H1 (cell line): ENCODE measurements around the gene FAM221B. TPM values are rescaled to one million over a fixed set of nuclear protein-coding genes. Genes with fewer than 3 reads are reported as not detected.

Experiments
- CTCF ChIA-PET: fragments of 300-600 bp; sonication (Branson Sonifier 250); formaldehyde crosslinking; loops from one replicate; lab custom pipeline; 2021; ENCODE audit not compliant: partially characterized antibody; lab: Charles Lee
- POLR2A ChIA-PET: fragments of 300-600 bp; sonication (Branson Sonifier 250); formaldehyde crosslinking; loops from one replicate; lab custom pipeline; 2021; ENCODE audit warnings: inconsistent platforms; ENCODE audit not compliant: partially characterized antibody; lab: Charles Lee
- DNase-seq, 2 experiments: peaks; one replicate each; pipeline versions ENCODE4 v3.0.0 to v3.0.0-alpha.2; 2010 to 2022; ENCODE audit warnings: low spot score in 2 of 2, low read depth in 1 of 2, mixed read lengths in 1 of 2
- FAIRE-seq: peaks from 2 replicates; lab custom pipeline; 2011; peaks lifted over from hg19 to GRCh38; lab: Jason Lieb, UNC
- H2AFZ ChIP-seq: 2 replicates; pipeline ENCODE4 v1.8.1; 2012; ENCODE audit warnings: low read length, inconsistent platforms
- H2AK5ac ChIP-seq: 2 replicates; pipeline ENCODE4 v1.6.1; 2013; ENCODE audit warnings: low read depth, low read length
- H2BK120ac ChIP-seq: replicated peaks from 2 replicates; pipeline ENCODE3; 2013; ENCODE audit warnings: low read depth, low read length, inconsistent platforms
- H2BK12ac ChIP-seq: 2 replicates; pipeline ENCODE4 v1.6.1; 2013; ENCODE audit warnings: low read depth, low read length
- H2BK15ac ChIP-seq: 2 replicates; pipeline ENCODE4 v1.6.1; 2013; ENCODE audit warnings: low read length
- H2BK20ac ChIP-seq: 2 replicates; pipeline ENCODE4 v1.6.1; 2013; ENCODE audit warnings: low read length
- H2BK5ac ChIP-seq: 2 replicates; pipeline ENCODE4 v1.6.1; 2013; ENCODE audit warnings: low read depth, low read length
- H3K14ac ChIP-seq: 2 replicates; pipeline ENCODE4 v1.6.1; 2013; ENCODE audit warnings: inconsistent platforms; ENCODE audit not compliant: insufficient read length
- H3K18ac ChIP-seq: 2 replicates; pipeline ENCODE4 v1.6.1; 2013; ENCODE audit warnings: low read length; ENCODE audit errors: extremely low read depth
- H3K23ac ChIP-seq: 2 replicates; pipeline ENCODE4 v1.6.1; 2013; ENCODE audit warnings: inconsistent platforms; ENCODE audit not compliant: insufficient read length
- H3K23me2 ChIP-seq: 2 replicates; pipeline ENCODE4 v1.6.1; 2013; ENCODE audit warnings: low read depth, low read length
- H3K27ac ChIP-seq: 2 replicates; pipeline ENCODE4 v1.6.1; 2011; ENCODE audit warnings: low read depth, low read length, inconsistent platforms
- H3K27me3 ChIP-seq, 4 experiments: replicated peaks in 1 of 4; 1 replicate in 1 of 4; 2 replicates in 3 of 4; pipeline versions ENCODE4 v1.6.1 to v1.8.1; 2011 to 2013; ENCODE audit warnings: low read length in 3 of 4, mild to moderate bottlenecking in 3 of 4, inconsistent platforms in 2 of 4, mixed read lengths in 2 of 4, moderate library complexity in 1 of 4; ENCODE audit not compliant: control insufficient read depth in 3 of 4, insufficient read depth in 3 of 4; ENCODE audit errors: extremely low read depth in 1 of 4
- H3K36me3 ChIP-seq, 4 experiments: 2 replicates each; pipeline versions ENCODE4 v1.6.1 to v1.8.1; 2011 to 2013; ENCODE audit warnings: mild to moderate bottlenecking in 4 of 4, low read length in 3 of 4, moderate library complexity in 2 of 4, control low read depth in 1 of 4, inconsistent platforms in 1 of 4; ENCODE audit not compliant: insufficient read depth in 4 of 4, control insufficient read depth in 2 of 4
- H3K4ac ChIP-seq: replicated peaks from 2 replicates; pipeline ENCODE3; 2013; ENCODE audit warnings: low read length, low read depth, mixed read lengths, inconsistent platforms; ENCODE audit not compliant: insufficient read length
- H3K4me1 ChIP-seq, 4 experiments: replicated peaks in 1 of 4; 1 replicate in 1 of 4; 2 replicates in 3 of 4; pipeline versions ENCODE4 v1.6.1 to v1.8.1; 2011 to 2013; ENCODE audit warnings: low read length in 3 of 4, inconsistent platforms in 2 of 4, mixed read lengths in 1 of 4; ENCODE audit not compliant: insufficient read depth in 4 of 4, control insufficient read depth in 3 of 4
- H3K4me2 ChIP-seq, 2 experiments: 2 replicates each; pipeline versions ENCODE4 v1.6.1 to v1.8.1; 2011 to 2013; ENCODE audit warnings: low read depth in 2 of 2, low read length in 2 of 2, control low read depth in 1 of 2, inconsistent platforms in 1 of 2, mild to moderate bottlenecking in 1 of 2; ENCODE audit not compliant: insufficient read depth in 1 of 2
- H3K4me3 ChIP-seq, 4 experiments: fragments of 200-600, 300-600 bp in 1 of 4; sonication (generic), shearing (Covaris generic), sonication (Bioruptor Twin) in 1 of 4; 2 replicates each; pipeline versions ENCODE4 v1.5.1 to v1.8.1; 2011 to 2016; ENCODE audit warnings: low read length in 4 of 4, low read depth in 3 of 4, control low read depth in 2 of 4, inconsistent platforms in 2 of 4, mild to moderate bottlenecking in 2 of 4, mixed read lengths in 1 of 4, moderate library complexity in 1 of 4; ENCODE audit not compliant: insufficient read depth in 2 of 4; ENCODE audit errors: extremely low read depth in 1 of 4
- H3K56ac ChIP-seq: replicated peaks from 2 replicates; pipeline ENCODE3; 2013; ENCODE audit warnings: low read depth, mild to moderate bottlenecking, mixed read lengths, low read length, inconsistent platforms; ENCODE audit not compliant: insufficient read length
- H3K79me1 ChIP-seq: 2 replicates; pipeline ENCODE4 v1.6.1; 2013; ENCODE audit warnings: low read depth, low read length, control low read depth
- H3K79me2 ChIP-seq, 2 experiments: 2 replicates each; pipeline versions ENCODE4 v1.6.1 to v1.8.1; 2012 to 2013; ENCODE audit warnings: low read length in 2 of 2, mild to moderate bottlenecking in 2 of 2, inconsistent platforms in 1 of 2; ENCODE audit not compliant: insufficient read depth in 2 of 2, control insufficient read depth in 1 of 2
- H3K9ac ChIP-seq, 4 experiments: replicated peaks in 1 of 4; 1 replicate in 1 of 4; 2 replicates in 3 of 4; pipeline versions ENCODE4 v1.6.1 to v1.8.1; 2011 to 2013; ENCODE audit warnings: low read depth in 3 of 4, low read length in 3 of 4, control low read depth in 2 of 4, mild to moderate bottlenecking in 2 of 4, moderate library complexity in 2 of 4, inconsistent platforms in 1 of 4; ENCODE audit errors: extremely low read depth in 1 of 4
- H3K9me3 ChIP-seq, 2 experiments: 2 replicates each; pipeline versions ENCODE4 v1.6.1 to v1.8.1; 2012 to 2013; ENCODE audit warnings: mild to moderate bottlenecking in 2 of 2, moderate library complexity in 2 of 2, control low read depth in 1 of 2, inconsistent platforms in 1 of 2, low read depth in 1 of 2, low read length in 1 of 2, mixed read lengths in 1 of 2; ENCODE audit not compliant: insufficient read depth in 2 of 2
- H4K20me1 ChIP-seq, 2 experiments: replicated peaks in 1 of 2; 2 replicates each; pipeline versions ENCODE3 to v1.8.1; 2011 to 2013; ENCODE audit warnings: inconsistent platforms in 2 of 2, low read length in 2 of 2, mild to moderate bottlenecking in 1 of 2; ENCODE audit not compliant: insufficient read depth in 2 of 2, control insufficient read depth in 1 of 2
- H4K5ac ChIP-seq: 2 replicates; pipeline ENCODE4 v1.6.1; 2013; ENCODE audit warnings: low read length, low read depth, mixed read lengths, inconsistent platforms; ENCODE audit not compliant: insufficient read length
- H4K8ac ChIP-seq: 2 replicates; pipeline ENCODE4 v1.8.0; 2013; ENCODE audit warnings: mild to moderate bottlenecking, moderate library complexity, low read length, inconsistent platforms; ENCODE audit not compliant: insufficient read depth; ENCODE audit errors: extremely low read depth
- H4K91ac ChIP-seq: replicated peaks from 2 replicates; pipeline ENCODE3; 2013; ENCODE audit warnings: low read length, mixed read lengths, inconsistent platforms; ENCODE audit not compliant: insufficient read length
- ASH2L ChIP-seq: fragments of 200-600, 300-600 bp; sonication (generic); IDR thresholded peaks from one replicate; pipeline ENCODE4 v1.7.1; 2017; ENCODE audit warnings: low read length
- BACH1 ChIP-seq: IDR thresholded peaks from 2 replicates; pipeline ENCODE4 v1.6.1; 2012; ENCODE audit warnings: low read length, improper control_type of control experiment
- CREB1 ChIP-seq: IDR thresholded peaks from 2 replicates; pipeline ENCODE4 v1.6.1; 2012; ENCODE audit warnings: inconsistent platforms
- KDM4A ChIP-seq: IDR thresholded peaks from one replicate; pipeline ENCODE4 v1.7.1; 2012; ENCODE audit warnings: low read depth, mild to moderate bottlenecking, moderate library complexity, low read length, inconsistent platforms; ENCODE audit not compliant: severe bottlenecking
- KDM5A ChIP-seq: fragments of 200-600 bp; IDR thresholded peaks from 2 replicates; pipeline ENCODE4 v1.7.1; 2012; ENCODE audit warnings: mild to moderate bottlenecking, low read length, inconsistent platforms, mixed read lengths
- NANOG ChIP-seq: IDR thresholded peaks from 2 replicates; pipeline ENCODE4 v1.6.1; 2011; ENCODE audit warnings: low read length, low read depth, mild to moderate bottlenecking, inconsistent platforms; ENCODE audit not compliant: insufficient read depth, poor library complexity, severe bottlenecking
- NRF1 ChIP-seq: IDR thresholded peaks from 2 replicates; pipeline ENCODE4 v1.6.1; 2011; ENCODE audit warnings: mild to moderate bottlenecking, low read depth, low read length, improper control_type of control experiment
- RAD21 ChIP-seq, 2 experiments: IDR thresholded peaks in 1 of 2; conservative IDR thresholded peaks in 1 of 2; 2 replicates each; pipeline ENCODE4 v1.6.1; 2011; ENCODE audit warnings: low read depth in 2 of 2, low read length in 2 of 2, improper control_type of control experiment in 1 of 2, inconsistent platforms in 1 of 2, mild to moderate bottlenecking in 1 of 2, moderate library complexity in 1 of 2
- SP1 ChIP-seq: IDR thresholded peaks from 2 replicates; pipeline ENCODE4 v1.6.1; 2011; ENCODE audit warnings: low read depth, low read length
- TAF7 ChIP-seq: optimal IDR thresholded peaks from 2 replicates; pipeline ENCODE3; 2011; ENCODE audit warnings: low read depth, mild to moderate bottlenecking, inconsistent platforms, low read length, moderate library complexity, borderline replicate concordance
- YY1 ChIP-seq: IDR thresholded peaks from 2 replicates; pipeline ENCODE4 v1.6.1; 2011; ENCODE audit warnings: low read depth, mild to moderate bottlenecking, low read length
- whole genome bisulfite sequencing, 2 experiments: shearing (Covaris generic) in 1 of 2; methylation state at CpG; one replicate each; pipeline versions ENCODE4 v1.1.6 to v1.1.7; 2013 to 2015; ENCODE audit warnings: low lambda C conversion rate in 2 of 2, mixed read lengths in 2 of 2, inconsistent platforms in 1 of 2, low coverage in 1 of 2, missing lambda C conversion rate in 1 of 2; ENCODE audit not compliant: insufficient replicate concordance in 2 of 2, insufficient coverage in 1 of 2, insufficient read length in 1 of 2; ENCODE audit errors: extremely low coverage in 1 of 2, missing lambda C conversion rate in 1 of 2; 5-methylcytosine and 5-hydroxymethylcytosine counted together
- polyA plus RNA-seq, 7 experiments: library from polyadenylated mRNA; depleted of rRNA in 3 of 7; stranded (reverse) in 5 of 7; unstranded in 2 of 7; fragments of >200 nt in 5 of 7; fragments of 200-250 nt in 2 of 7; gene quantifications; 1 replicate in 5 of 7; 2 replicates in 1 of 7; 4 replicates in 1 of 7; pipeline versions ENCODE4 v1.2.1 to v1.2.3, GENCODE V29; 2011 to 2013; ENCODE audit warnings: missing spikeins in 2 of 7, mixed read lengths in 2 of 7
- total RNA-seq: library from RNA; stranded (reverse); fragmentation: NEBNext Ultra II Directional; extraction: Animal tissue kit (Norgen Biotek cat#: 25700); gene quantifications from 2 replicates; pipeline ENCODE4 v1.2.1, GENCODE V29; 2021
- TF ChIP-seq, protein P1 (sequence below): IDR thresholded peaks from 2 replicates; pipeline ENCODE4 v1.6.1; 2011; ENCODE audit warnings: low read length, improper control_type of control experiment
- TF ChIP-seq, protein P2 (sequence below): IDR thresholded peaks from 2 replicates; pipeline ENCODE4 v1.6.1; 2012; ENCODE audit warnings: inconsistent platforms

Gene FAM221B
- total and polyA plus RNA-seq, 2 of the 8 experiments (the other 6 are each of a cell fraction or from before 2014, with no cell fraction given): not detected

GRCh38 chr9:35835216-35835632, 6.7 kb upstream of the FAM221B start:
- no peak overlapping the region for H3K4me2 ChIP-seq
- no peak overlapping the region for H2AFZ ChIP-seq
- H3K4me3 ChIP-seq: no peak overlapping the region
- H3K4ac ChIP-seq: no peak overlapping the region
- no peak overlapping the region for H3K14ac ChIP-seq
- no peak overlapping the region for H2BK5ac ChIP-seq
- H3K23me2 ChIP-seq: no peaks in the 10 kb centered on the region
- H2AK5ac ChIP-seq: no peak overlapping the region
- no peak overlapping the region for H2BK120ac ChIP-seq
- POLR2A ChIA-PET: interaction anchor here (0.9 to 3.2 kb wide), 5 partner anchors 11 to 174 kb away, joined by 3 to 18 read pairs (median 3); partner anchors contain the start of genes CREB3 and TLN1
- H3K27me3 ChIP-seq: no peaks in the 10 kb centered on the region; a peak in 1 of 7 replicates
- no peaks in the 10 kb centered on the region; a peak in 2 of 7 replicates for H3K4me1 ChIP-seq
- H3K56ac ChIP-seq: no peak overlapping the region
- H4K20me1 ChIP-seq: no peaks in the 10 kb centered on the region
- no peak overlapping the region for H3K27ac ChIP-seq
- peak; percentile 45 for FAIRE-seq
- H4K8ac ChIP-seq: no peak overlapping the region
- H3K79me2 ChIP-seq: no peaks in the 10 kb centered on the region
- no peak overlapping the region for H3K9ac ChIP-seq
- CTCF ChIA-PET: interaction anchor here (0.7 to 16.5 kb wide), 34 partner anchors 10 to 205 kb away, joined by 3 to 172 read pairs (median 4); partner anchors contain the start of genes CREB3, FAM221B, HINT2 and NPR2
- H3K18ac ChIP-seq: no peak overlapping the region
- DNase-seq: no peak
- 69% methylated on average over 3 of the region's 3 CpGs; no CpG with 5 or more reads in 1 of the 2 experiments for WGBS, 2 experiments
- no peak overlapping the region for H2BK20ac ChIP-seq
- no peak overlapping the region for H4K5ac ChIP-seq
- H4K91ac ChIP-seq: no peak overlapping the region
- no peaks in the 10 kb centered on the region for H3K79me1 ChIP-seq
- no peaks in the 10 kb centered on the region for H3K36me3 ChIP-seq
- H2BK12ac ChIP-seq: no peak overlapping the region
- H2BK15ac ChIP-seq: no peak overlapping the region
- H3K9me3 ChIP-seq: no peaks in the 10 kb centered on the region
- H3K23ac ChIP-seq: no peak overlapping the region
- TF ChIP-seq CREB1 (no peak), SP1 (no peak), KDM5A (no peak), BACH1 (no peak), NRF1 (no peak), YY1 (peak; percentile 45; the same call in 1 of the 2 replicates), NANOG (no peak), RAD21 (IDR thresholded peaks at IDR 0.05 in 1 of 2, conservative IDR thresholded peaks at IDR 0.05 in 1 of 2; ENCODE audit: low read depth in 2 of 2, low read length in 2 of 2) (peak; percentile 50 to 66), KDM4A (no peak), TAF7 (no peak), ASH2L (no peak)
- TF ChIP-seq, protein P1, sequence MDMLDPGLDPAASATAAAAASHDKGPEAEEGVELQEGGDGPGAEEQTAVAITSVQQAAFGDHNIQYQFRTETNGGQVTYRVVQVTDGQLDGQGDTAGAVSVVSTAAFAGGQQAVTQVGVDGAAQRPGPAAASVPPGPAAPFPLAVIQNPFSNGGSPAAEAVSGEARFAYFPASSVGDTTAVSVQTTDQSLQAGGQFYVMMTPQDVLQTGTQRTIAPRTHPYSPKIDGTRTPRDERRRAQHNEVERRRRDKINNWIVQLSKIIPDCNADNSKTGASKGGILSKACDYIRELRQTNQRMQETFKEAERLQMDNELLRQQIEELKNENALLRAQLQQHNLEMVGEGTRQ: no peak
- TF ChIP-seq, protein P2, sequence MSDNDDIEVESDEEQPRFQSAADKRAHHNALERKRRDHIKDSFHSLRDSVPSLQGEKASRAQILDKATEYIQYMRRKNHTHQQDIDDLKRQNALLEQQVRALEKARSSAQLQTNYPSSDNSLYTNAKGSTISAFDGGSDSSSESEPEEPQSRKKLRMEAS: no peak
